Endothelial cell of umbilical vein (primary cell): ENCODE data around the gene VIPR1. TPM values are rescaled to one million over a fixed set of nuclear protein-coding genes. Genes with fewer than 3 reads are reported as not detected.

ENCODE experiments used
- BruUV-seq: library from RNA; stranded (reverse); fragments of 400-500 nt; replicated peaks from 2 replicates; lab custom pipeline; 2021; lab: Mats Ljungman, UMichigan
- CTCF ChIA-PET: fragments of 300-600, 350-600 bp; sonication (Branson Sonifier 250); formaldehyde crosslinking; loops from one replicate; lab custom pipeline; 2021; ENCODE audit warnings: antibody characterized with exemption, inconsistent platforms; lab: Charles Lee
- POLR2A ChIA-PET: fragments of 300-600, 350-600 bp; sonication (Branson Sonifier 250); formaldehyde crosslinking; loops from one replicate; lab custom pipeline; 2021; ENCODE audit warnings: antibody characterized with exemption, inconsistent platforms; lab: Charles Lee
- DNase-seq: peaks from one replicate; pipeline ENCODE4 v3.0.0-alpha.2; 2011; ENCODE audit warnings: low read depth, low spot score
- FAIRE-seq: peaks from 2 replicates; lab custom pipeline; 2011; peaks lifted over from hg19 to GRCh38; lab: Jason Lieb, UNC
- H2AFZ ChIP-seq: 2 replicates; pipeline ENCODE4 v1.6.0; 2012; ENCODE audit warnings: low read depth, low read length, control low read depth, inconsistent platforms
- H3K27ac ChIP-seq: 2 replicates; pipeline ENCODE4 v1.5.1; 2011; ENCODE audit warnings: low read depth, mild to moderate bottlenecking, control low read depth, low read length, moderate library complexity; ENCODE audit not compliant: insufficient read depth
- H3K27me3 ChIP-seq, 2 experiments: 2 replicates each; pipeline versions ENCODE4 v1.6.0 to v1.6.1; 2011; ENCODE audit warnings: low read length in 2 of 2, mixed read lengths in 1 of 2; ENCODE audit not compliant: control insufficient read depth in 2 of 2, insufficient read depth in 2 of 2
- H3K36me3 ChIP-seq, 2 experiments: 2 replicates in 1 of 2; 3 replicates in 1 of 2; pipeline ENCODE4 v1.5.1; 2011; ENCODE audit warnings: low read length in 2 of 2, mild to moderate bottlenecking in 1 of 2, moderate library complexity in 1 of 2; ENCODE audit not compliant: control insufficient read depth in 2 of 2, insufficient read depth in 2 of 2; ENCODE audit errors: extremely low read depth in 1 of 2
- H3K4me1 ChIP-seq: 3 replicates; pipeline ENCODE4 v1.5.1; 2011; ENCODE audit warnings: mild to moderate bottlenecking, low read length; ENCODE audit not compliant: control insufficient read depth, insufficient read depth; ENCODE audit errors: extremely low read depth
- H3K4me2 ChIP-seq: 2 replicates; pipeline ENCODE4 v1.6.1; 2011; ENCODE audit warnings: low read length, control low read depth, mixed read lengths; ENCODE audit not compliant: insufficient read depth
- H3K4me3 ChIP-seq, 3 experiments: fragments of 200-600 bp in 1 of 3; sonication (generic), shearing (Covaris generic) in 1 of 3; replicated peaks in 1 of 3; 2 replicates each; pipeline ENCODE4 v1.5.1; 2011 to 2016; ENCODE audit warnings: control low read depth in 3 of 3, low read length in 3 of 3, mild to moderate bottlenecking in 2 of 3, inconsistent platforms in 1 of 3, low read depth in 1 of 3, moderate library complexity in 1 of 3; ENCODE audit not compliant: insufficient read depth in 1 of 3
- H3K79me2 ChIP-seq: 2 replicates; pipeline ENCODE4 v1.6.0; 2012; ENCODE audit warnings: low read length, inconsistent platforms; ENCODE audit not compliant: control insufficient read depth, insufficient read depth
- H3K9ac ChIP-seq: replicated peaks from 2 replicates; pipeline ENCODE3; 2011; ENCODE audit warnings: low read length, control low read depth; ENCODE audit not compliant: insufficient read depth; ENCODE audit errors: extremely low read depth
- H3K9me1 ChIP-seq: replicated peaks from 3 replicates; pipeline ENCODE4 v1.6.0; 2011; ENCODE audit warnings: mild to moderate bottlenecking, low read length; ENCODE audit not compliant: control insufficient read depth, insufficient read depth; ENCODE audit errors: extremely low read depth
- H3K9me3 ChIP-seq: replicated peaks from 2 replicates; pipeline ENCODE4 v1.5.1; 2012; ENCODE audit warnings: low read length, inconsistent platforms; ENCODE audit not compliant: control insufficient read depth, insufficient read depth
- H4K20me1 ChIP-seq: replicated peaks from 2 replicates; pipeline ENCODE3; 2011; ENCODE audit warnings: mild to moderate bottlenecking, low read length; ENCODE audit not compliant: control insufficient read depth, insufficient read depth; ENCODE audit errors: extremely low read depth
- EZH2 ChIP-seq: IDR thresholded peaks from 2 replicates; pipeline ENCODE4 v1.6.1; 2012; ENCODE audit warnings: borderline replicate concordance, low read depth, mild to moderate bottlenecking, moderate library complexity, low read length, inconsistent platforms; ENCODE audit not compliant: severe bottlenecking
- FOS ChIP-seq: IDR thresholded peaks from 2 replicates; pipeline ENCODE4 v1.6.1; 2011; ENCODE audit warnings: mild to moderate bottlenecking, low read length, moderate library complexity, borderline replicate concordance; ENCODE audit not compliant: insufficient read depth
- GATA2 ChIP-seq: IDR thresholded peaks from 2 replicates; pipeline ENCODE4 v1.7.0; 2011; ENCODE audit warnings: low read depth, mild to moderate bottlenecking, moderate library complexity, mixed read lengths, low read length; ENCODE audit not compliant: insufficient read length, insufficient read depth
- JUN ChIP-seq: IDR thresholded peaks from 2 replicates; pipeline ENCODE4 v1.6.1; 2011; ENCODE audit warnings: borderline replicate concordance, low read depth; ENCODE audit not compliant: insufficient read length, insufficient read depth
- MYC ChIP-seq: IDR thresholded peaks from one replicate; pipeline ENCODE4 v1.6.1; 2011; ENCODE audit warnings: mild to moderate bottlenecking, low read depth, low read length
- POLR2A ChIP-seq: IDR thresholded peaks from 2 replicates; pipeline ENCODE4 v1.6.1; 2012; ENCODE audit warnings: low read depth, mild to moderate bottlenecking, control low read depth, low read length
- POLR2AphosphoS5 ChIP-seq: IDR thresholded peaks from 2 replicates; pipeline ENCODE4 v1.6.1; 2012; ENCODE audit warnings: low read depth, mild to moderate bottlenecking, control low read depth, low read length, moderate library complexity; ENCODE audit not compliant: insufficient read depth
- dilution Hi-C: fragments of 300-500 bp; cut with MboI; formaldehyde crosslinking; loops from one replicate; pipeline ENCODE4 v1.15.0; 2019; ENCODE audit warnings: low sequenced_read_pairs; ENCODE audit not compliant: extremely low pct_ligation_motif_present
- intact Hi-C: fragments of 100-400 bp; cut with micrococcal nuclease; formaldehyde crosslinking; loops from one replicate; pipeline ENCODE4 v1.10.0; 2022
- polyA plus RNA-seq, 4 experiments: library from polyadenylated mRNA; depleted of rRNA in 3 of 4; stranded (reverse) in 3 of 4; unstranded in 1 of 4; fragments of >200 nt; gene quantifications; 2 replicates each; pipeline versions ENCODE4 v1.2.1 to v1.2.3, GENCODE V29; 2011 to 2012; ENCODE audit warnings: missing spikeins in 1 of 4
- total RNA-seq: library from RNA; stranded (reverse); gene quantifications from 2 replicates; pipeline ENCODE4 v1.2.3, GENCODE V29; 2021
- TF ChIP-seq, protein P1 (sequence below), 2 donors: IDR thresholded peaks; 1 replicate in 1 of 2; 2 replicates in 1 of 2; pipeline ENCODE4 v1.5.1; 2011; ENCODE audit warnings: low read length in 2 of 2, mild to moderate bottlenecking in 2 of 2, moderate library complexity in 2 of 2, control low read depth in 1 of 2, inconsistent platforms in 1 of 2, low read depth in 1 of 2; ENCODE audit not compliant: insufficient read depth in 1 of 2; ENCODE audit errors: extremely low read depth in 1 of 2
- TF ChIP-seq, protein P2 (sequence below): IDR thresholded peaks from 2 replicates; pipeline ENCODE4 v1.6.1; 2011; ENCODE audit not compliant: insufficient read depth, insufficient read length

The VIPR1 gene
- total and polyA plus RNA-seq, 2 donors (not counting 3 experiments of a cell fraction or from before 2014, with no cell fraction given), result 3.8 to 4.7 TPM

DNA sequence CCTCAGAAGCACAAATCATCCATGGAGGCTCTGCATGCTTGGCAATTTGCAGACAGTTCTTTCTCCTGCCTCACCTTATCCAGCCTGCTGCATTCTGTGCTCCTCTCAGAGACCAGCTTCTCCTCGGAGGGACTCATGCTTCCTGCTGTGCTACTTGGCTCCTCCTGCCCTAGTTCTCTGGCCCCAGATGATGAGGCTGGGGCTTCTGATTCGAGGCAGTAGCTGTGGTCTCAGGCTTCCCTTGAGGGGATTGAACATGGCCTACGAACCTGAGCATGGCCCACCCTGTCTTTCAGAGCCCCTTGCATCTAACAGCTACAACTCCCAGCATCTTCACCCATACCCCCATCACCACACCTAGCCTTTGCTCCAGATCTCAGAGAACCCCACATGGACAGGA is 6.7 kb downstream of the VIPR1 start:
- H3K27ac ChIP-seq, result no peak overlapping the region
- no peaks in the 10 kb centered on the region for H3K4me1 ChIP-seq
- H3K9me1 ChIP-seq, result no peaks in the 10 kb centered on the region
- H3K79me2 ChIP-seq, result no peaks in the 10 kb centered on the region
- BruUV-seq, result no TSS peak
- no peaks in the 10 kb centered on the region for H4K20me1 ChIP-seq
- intact Hi-C loops, result no loop called here
- DNase-seq (no peak), FAIRE-seq (no peak)
- H2AFZ ChIP-seq, result no peak overlapping the region
- ChIA-PET POLR2A (no interaction called here), CTCF (interaction anchor here (1.8 kb wide), 1 partner anchor 27 kb away, joined by 4 read pairs; no protein-coding TSS in a partner anchor)
- H3K27me3 ChIP-seq, result peaks cover 10 to 18% of the 10 kb centered on the region in 2 experiments
- H3K4me2 ChIP-seq, result no peak overlapping the region
- no peaks in the 10 kb centered on the region for H3K36me3 ChIP-seq
- no peak for TF ChIP-seq JUN
- no peak for TF ChIP-seq POLR2AphosphoS5
- TF ChIP-seq POLR2A, result no peak
- TF ChIP-seq MYC, result no peak
- TF ChIP-seq, protein P1, sequence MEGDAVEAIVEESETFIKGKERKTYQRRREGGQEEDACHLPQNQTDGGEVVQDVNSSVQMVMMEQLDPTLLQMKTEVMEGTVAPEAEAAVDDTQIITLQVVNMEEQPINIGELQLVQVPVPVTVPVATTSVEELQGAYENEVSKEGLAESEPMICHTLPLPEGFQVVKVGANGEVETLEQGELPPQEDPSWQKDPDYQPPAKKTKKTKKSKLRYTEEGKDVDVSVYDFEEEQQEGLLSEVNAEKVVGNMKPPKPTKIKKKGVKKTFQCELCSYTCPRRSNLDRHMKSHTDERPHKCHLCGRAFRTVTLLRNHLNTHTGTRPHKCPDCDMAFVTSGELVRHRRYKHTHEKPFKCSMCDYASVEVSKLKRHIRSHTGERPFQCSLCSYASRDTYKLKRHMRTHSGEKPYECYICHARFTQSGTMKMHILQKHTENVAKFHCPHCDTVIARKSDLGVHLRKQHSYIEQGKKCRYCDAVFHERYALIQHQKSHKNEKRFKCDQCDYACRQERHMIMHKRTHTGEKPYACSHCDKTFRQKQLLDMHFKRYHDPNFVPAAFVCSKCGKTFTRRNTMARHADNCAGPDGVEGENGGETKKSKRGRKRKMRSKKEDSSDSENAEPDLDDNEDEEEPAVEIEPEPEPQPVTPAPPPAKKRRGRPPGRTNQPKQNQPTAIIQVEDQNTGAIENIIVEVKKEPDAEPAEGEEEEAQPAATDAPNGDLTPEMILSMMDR (IDR thresholded peaks at IDR 0.05; ENCODE audit: extremely low read depth in 1 of 2, insufficient read depth in 1 of 2, low read depth in 1 of 2, low read length in 2 of 2), result no peak
- TF ChIP-seq GATA2, result no peak
- TF ChIP-seq, protein P2, sequence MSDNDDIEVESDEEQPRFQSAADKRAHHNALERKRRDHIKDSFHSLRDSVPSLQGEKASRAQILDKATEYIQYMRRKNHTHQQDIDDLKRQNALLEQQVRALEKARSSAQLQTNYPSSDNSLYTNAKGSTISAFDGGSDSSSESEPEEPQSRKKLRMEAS, result no peak
- TF ChIP-seq EZH2, result no peak
- no peak for TF ChIP-seq FOS
- H3K9ac ChIP-seq, result no peak overlapping the region
- H3K4me3 ChIP-seq, result no peak overlapping the region
- no peaks in the 10 kb centered on the region for H3K9me3 ChIP-seq
- dilution Hi-C loops, result no loop called here
